Calu3 (cell line): ENCODE results near the gene SYT4. TPM values are rescaled to one million over a fixed set of nuclear protein-coding genes. Genes with fewer than 3 reads are reported as not detected.

Experiments used
- BruUV-seq: library from RNA; stranded (reverse); fragments of 400-500 nt; replicated peaks from 2 replicates; lab custom pipeline; 2021; lab: Mats Ljungman, UMichigan
- CTCF ChIA-PET: fragments of 300-600 bp; sonication (Branson Sonifier 250); formaldehyde crosslinking; loops from one replicate; lab custom pipeline; 2022; ENCODE audit warnings: antibody characterized with exemption; lab: Charles Lee
- DNase-seq: peaks from one replicate; pipeline ENCODE4 v3.0.0; 2022
- H3K27ac Mint-ChIP-seq: one replicate; pipeline ENCODE4 v1.8.0; 2022; ENCODE audit warnings: mixed read lengths; ENCODE audit not compliant: unreplicated experiment
- H3K27me3 Mint-ChIP-seq: one replicate; pipeline ENCODE4 v1.8.0; 2022; ENCODE audit warnings: mixed read lengths; ENCODE audit not compliant: unreplicated experiment
- H3K36me3 Mint-ChIP-seq: one replicate; pipeline ENCODE4 v1.8.0; 2022; ENCODE audit warnings: mild to moderate bottlenecking, moderate library complexity, mixed read lengths; ENCODE audit not compliant: insufficient read depth, unreplicated experiment
- H3K4me1 Mint-ChIP-seq: one replicate; pipeline ENCODE4 v1.8.0; 2022; ENCODE audit warnings: mild to moderate bottlenecking, low read depth, mixed read lengths; ENCODE audit not compliant: unreplicated experiment
- H3K4me3 Mint-ChIP-seq: one replicate; pipeline ENCODE4 v1.8.0; 2022; ENCODE audit warnings: mild to moderate bottlenecking, low read depth, moderate library complexity, mixed read lengths; ENCODE audit not compliant: unreplicated experiment
- H3K9me3 Mint-ChIP-seq: one replicate; pipeline ENCODE4 v1.8.0; 2022; ENCODE audit warnings: low read depth, mixed read lengths; ENCODE audit not compliant: unreplicated experiment
- intact Hi-C: fragments of 100-400 bp; cut with micrococcal nuclease; formaldehyde crosslinking; loops from one replicate; pipeline ENCODE4 v1.10.0; 2022; ENCODE audit not compliant: unreplicated experiment
- total RNA-seq: library from RNA; stranded (reverse); gene quantifications from 2 replicates; pipeline ENCODE4 v1.2.3, GENCODE V29; 2022
- TF ChIP-seq, protein P1 (sequence below): fragments of 200-600 bp; IDR thresholded peaks from one replicate; pipeline ENCODE4 v1.8.0; 2022; ENCODE audit warnings: antibody characterized with exemption; ENCODE audit not compliant: unreplicated experiment

SYT4 gene
- total RNA-seq, 1 experiment from 2014 or later: not detected

GRCh38 chr18:43278355-43278754 lies 1.1 kb upstream of the SYT4 start:
- TF ChIP-seq, protein P1, sequence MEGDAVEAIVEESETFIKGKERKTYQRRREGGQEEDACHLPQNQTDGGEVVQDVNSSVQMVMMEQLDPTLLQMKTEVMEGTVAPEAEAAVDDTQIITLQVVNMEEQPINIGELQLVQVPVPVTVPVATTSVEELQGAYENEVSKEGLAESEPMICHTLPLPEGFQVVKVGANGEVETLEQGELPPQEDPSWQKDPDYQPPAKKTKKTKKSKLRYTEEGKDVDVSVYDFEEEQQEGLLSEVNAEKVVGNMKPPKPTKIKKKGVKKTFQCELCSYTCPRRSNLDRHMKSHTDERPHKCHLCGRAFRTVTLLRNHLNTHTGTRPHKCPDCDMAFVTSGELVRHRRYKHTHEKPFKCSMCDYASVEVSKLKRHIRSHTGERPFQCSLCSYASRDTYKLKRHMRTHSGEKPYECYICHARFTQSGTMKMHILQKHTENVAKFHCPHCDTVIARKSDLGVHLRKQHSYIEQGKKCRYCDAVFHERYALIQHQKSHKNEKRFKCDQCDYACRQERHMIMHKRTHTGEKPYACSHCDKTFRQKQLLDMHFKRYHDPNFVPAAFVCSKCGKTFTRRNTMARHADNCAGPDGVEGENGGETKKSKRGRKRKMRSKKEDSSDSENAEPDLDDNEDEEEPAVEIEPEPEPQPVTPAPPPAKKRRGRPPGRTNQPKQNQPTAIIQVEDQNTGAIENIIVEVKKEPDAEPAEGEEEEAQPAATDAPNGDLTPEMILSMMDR: no peak
- peaks cover 18% of the 10 kb centered on the region for H3K27me3 Mint-ChIP-seq
- H3K9me3 Mint-ChIP-seq: no peaks in the 10 kb centered on the region
- no peak for DNase-seq
- H3K4me3 Mint-ChIP-seq: no peak overlapping the region
- no TSS peak for BruUV-seq
- no peaks in the 10 kb centered on the region for H3K4me1 Mint-ChIP-seq
- intact Hi-C loops: loop anchor here (10.0 kb wide), 2 partner anchors 116 to 286 kb away; no protein-coding TSS in a partner anchor
- no peaks in the 10 kb centered on the region for H3K36me3 Mint-ChIP-seq
- CTCF ChIA-PET: no interaction called here
- H3K27ac Mint-ChIP-seq: no peak overlapping the region

DNA sequence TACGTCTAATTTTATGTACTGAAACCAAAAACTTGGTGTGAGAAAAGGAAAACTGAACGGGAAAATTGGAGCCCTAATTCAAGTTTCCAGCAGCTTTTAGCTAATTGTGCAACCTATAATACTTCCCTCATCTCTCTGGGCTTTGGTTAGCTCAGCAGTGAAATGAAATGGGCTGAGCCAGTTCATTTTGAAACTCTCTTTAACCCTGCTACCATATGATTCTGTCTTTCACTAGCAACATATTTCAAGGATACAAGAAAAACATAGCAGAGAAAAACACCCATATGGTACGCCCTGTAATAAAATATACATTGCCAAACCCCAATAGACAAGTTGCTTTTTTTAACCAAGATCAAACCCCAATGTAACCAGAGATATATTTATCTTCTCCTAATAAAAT lies 799 bp downstream of the SYT4 start:
- DNase-seq: no peak
- no peaks in the 10 kb centered on the region for H3K9me3 Mint-ChIP-seq
- CTCF ChIA-PET: no interaction called here
- no peaks in the 10 kb centered on the region for H3K36me3 Mint-ChIP-seq
- H3K27ac Mint-ChIP-seq: no peak overlapping the region
- peaks cover 18% of the 10 kb centered on the region for H3K27me3 Mint-ChIP-seq
- no peaks in the 10 kb centered on the region for H3K4me1 Mint-ChIP-seq
- no TSS peak for BruUV-seq
- H3K4me3 Mint-ChIP-seq: no peak overlapping the region
- intact Hi-C loops: loop anchor here (10.0 kb wide), 2 partner anchors 118 to 288 kb away; no protein-coding TSS in a partner anchor
- TF ChIP-seq, protein P1: no peak

DNA sequence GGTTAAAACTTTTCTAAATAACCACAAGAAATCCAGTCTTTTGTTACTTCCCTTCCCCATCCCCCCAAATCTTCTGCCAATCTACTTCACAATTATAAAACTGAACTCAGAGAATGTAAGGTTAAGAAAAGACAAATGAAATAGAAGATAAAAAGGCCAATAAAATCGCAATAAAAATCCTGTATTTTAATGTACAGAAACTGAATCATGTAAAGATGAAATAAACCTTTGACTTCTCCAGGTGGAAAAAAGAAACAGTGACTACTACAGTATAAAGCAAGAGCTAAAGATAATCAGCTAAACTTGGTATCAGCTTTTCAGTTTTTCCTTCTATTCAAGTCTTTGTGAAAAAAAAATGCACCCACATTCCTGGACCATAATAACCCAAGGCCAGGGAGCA lies 1.7 kb downstream of the SYT4 start:
- CTCF ChIA-PET: no interaction called here
- intact Hi-C loops: loop anchor here (10.0 kb wide), 2 partner anchors 119 to 289 kb away; no protein-coding TSS in a partner anchor
- H3K4me3 Mint-ChIP-seq: no peak overlapping the region
- TF ChIP-seq, protein P1: no peak
- H3K36me3 Mint-ChIP-seq: no peaks in the 10 kb centered on the region
- no peak for DNase-seq
- H3K27ac Mint-ChIP-seq: no peak overlapping the region
- H3K9me3 Mint-ChIP-seq: no peaks in the 10 kb centered on the region
- H3K27me3 Mint-ChIP-seq: peaks cover 25% of the 10 kb centered on the region
- no TSS peak for BruUV-seq
- no peaks in the 10 kb centered on the region for H3K4me1 Mint-ChIP-seq

DNA sequence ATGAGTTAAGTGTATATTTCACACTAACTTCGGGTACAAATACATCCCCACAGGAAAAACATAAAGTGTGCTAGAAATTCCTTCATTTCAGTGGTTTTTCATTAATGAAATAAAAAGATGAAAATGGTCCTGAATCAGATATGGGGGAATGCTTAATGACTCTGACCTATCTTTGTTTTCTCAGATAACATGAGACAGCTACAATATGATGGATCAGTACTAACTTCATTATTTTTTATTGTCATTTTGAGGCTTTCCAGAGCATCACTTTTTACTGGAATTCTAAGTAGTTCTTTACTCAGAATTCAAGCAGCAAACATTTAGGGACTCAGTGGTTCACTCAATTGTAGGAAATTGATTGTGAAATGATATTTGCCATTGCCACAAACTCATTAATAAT lies 2.8 kb downstream of the SYT4 start:
- Mint-ChIP-seq H3K9me3 (no peaks in the 10 kb centered on the region), H3K27ac (no peak overlapping the region), H3K4me3 (no peak overlapping the region), H3K36me3 (no peaks in the 10 kb centered on the region), H3K27me3 (peaks cover 31% of the 10 kb centered on the region), H3K4me1 (no peaks in the 10 kb centered on the region)
- TF ChIP-seq, protein P1: no peak
- intact Hi-C loops: loop anchor here (10.0 kb wide), 2 partner anchors 120 to 290 kb away; no protein-coding TSS in a partner anchor
- BruUV-seq: no TSS peak
- CTCF ChIA-PET: no interaction called here
- DNase-seq: no peak
